Activated CD8-positive, alpha-beta T cell treated with anti-CD3 and anti-CD28 coated beads for 36 hours (primary cell): ENCODE results near the gene EVC2. TPM values are rescaled to one million over a fixed set of nuclear protein-coding genes. Genes with fewer than 3 reads are reported as not detected.

Experiments used
- ATAC-seq: fragments of 200-7000 bp; cut with Tn5 transposase; one replicate; pipeline ENCODE4 v1.10.0; 2021; ENCODE audit warnings: mild to moderate bottlenecking, moderate library complexity
- CTCF ChIA-PET: fragments of 350-600 bp; sonication (Branson Sonifier 250); formaldehyde crosslinking; loops from one replicate; lab custom pipeline; 2021; ENCODE audit warnings: antibody characterized with exemption; lab: Charles Lee
- POLR2A ChIA-PET: fragments of 350-600 bp; sonication (Branson Sonifier 250); formaldehyde crosslinking; loops from one replicate; lab custom pipeline; 2021; ENCODE audit warnings: antibody characterized with exemption; lab: Charles Lee
- DNase-seq: peaks from one replicate; pipeline ENCODE4 v3.0.0-alpha.2; 2020
- H3K27ac Mint-ChIP-seq: one replicate; pipeline ENCODE4 v1.8.0; 2021; ENCODE audit warnings: mild to moderate bottlenecking, mixed read lengths
- H3K27me3 Mint-ChIP-seq: one replicate; pipeline ENCODE4 v1.8.0; 2021; ENCODE audit warnings: mixed read lengths
- H3K36me3 Mint-ChIP-seq: one replicate; pipeline ENCODE4 v1.8.0; 2021; ENCODE audit warnings: low read depth, mixed read lengths
- H3K4me1 Mint-ChIP-seq: one replicate; pipeline ENCODE4 v1.8.0; 2021; ENCODE audit warnings: low read depth, mixed read lengths
- H3K4me3 Mint-ChIP-seq: one replicate; pipeline ENCODE4 v1.8.0; 2021; ENCODE audit warnings: mild to moderate bottlenecking, moderate library complexity, mixed read lengths
- H3K9me3 Mint-ChIP-seq: one replicate; pipeline ENCODE4 v1.8.0; 2021; ENCODE audit warnings: mixed read lengths
- CTCF ChIP-seq: fragments of 200-600 bp; IDR thresholded peaks from one replicate; pipeline ENCODE4 v1.8.0; 2022; ENCODE audit warnings: antibody characterized with exemption, mild to moderate bottlenecking
- intact Hi-C: fragments of 100-400 bp; cut with micrococcal nuclease; formaldehyde crosslinking; loops from one replicate; pipeline ENCODE4 v1.10.0; 2022
- total RNA-seq, 2 experiments: library from RNA; stranded (reverse); gene quantifications; one replicate each; pipeline ENCODE4 v1.2.3, GENCODE V29; 2021

Gene EVC2
- total RNA-seq, 2 experiments from 2014 or later: 0.83 to 1.3 TPM

DNA sequence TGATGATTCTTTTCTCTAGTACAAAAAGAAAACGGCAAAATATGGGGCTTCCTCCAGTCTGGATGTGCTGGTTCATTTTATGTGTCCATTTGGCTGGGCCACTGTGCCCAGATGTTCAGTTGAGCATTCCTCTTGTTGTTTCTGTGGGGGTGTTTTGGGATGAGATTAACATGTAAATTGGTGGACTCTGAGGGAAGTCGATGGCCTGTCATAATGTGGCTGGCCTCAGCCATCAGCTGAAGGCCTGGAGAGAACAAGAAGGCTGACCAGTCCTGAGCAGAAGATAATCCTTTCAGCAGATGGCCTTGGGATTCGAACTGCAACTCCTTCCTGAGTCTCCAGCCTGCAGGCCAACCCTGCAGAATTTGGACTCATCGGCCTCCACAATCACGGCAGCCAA is 136.7 kb downstream of the EVC2 start:
- ATAC-seq (no peak), DNase-seq (no peak)
- H3K27ac Mint-ChIP-seq: no peak overlapping the region
- TF ChIP-seq CTCF: no peak
- no peaks in the 10 kb centered on the region for H3K4me1 Mint-ChIP-seq
- H3K9me3 Mint-ChIP-seq: no peaks in the 10 kb centered on the region
- POLR2A ChIA-PET: no interaction called here
- CTCF ChIA-PET: no interaction called here
- no peaks in the 10 kb centered on the region for H3K36me3 Mint-ChIP-seq
- H3K27me3 Mint-ChIP-seq: no peaks in the 10 kb centered on the region
- intact Hi-C loops: no loop called here
- no peak overlapping the region for H3K4me3 Mint-ChIP-seq

- no peak overlapping the region for H3K27ac Mint-ChIP-seq
- intact Hi-C loops: no loop called here
- ChIA-PET POLR2A (no interaction called here), CTCF (no interaction called here)
- no peaks in the 10 kb centered on the region for H3K9me3 Mint-ChIP-seq
- no peak for TF ChIP-seq CTCF
- H3K4me1 Mint-ChIP-seq: no peaks in the 10 kb centered on the region
- ATAC-seq: no peak
- H3K36me3 Mint-ChIP-seq: no peaks in the 10 kb centered on the region
- H3K27me3 Mint-ChIP-seq: no peaks in the 10 kb centered on the region
- DNase-seq: no peak
- no peak overlapping the region for H3K4me3 Mint-ChIP-seq
These were observed 138.9 kb downstream of the EVC2 start for GRCh38 chr4:5569451-5569850.

- ATAC-seq (no peak), DNase-seq (no peak)
- Mint-ChIP-seq H3K9me3 (no peaks in the 10 kb centered on the region), H3K27me3 (no peaks in the 10 kb centered on the region), H3K4me1 (no peaks in the 10 kb centered on the region), H3K27ac (no peak overlapping the region), H3K36me3 (no peaks in the 10 kb centered on the region), H3K4me3 (no peak overlapping the region)
- intact Hi-C loops: no loop called here
- POLR2A ChIA-PET: no interaction called here
- TF ChIP-seq CTCF: no peak
- CTCF ChIA-PET: interaction anchor here (0.7 kb wide), 1 partner anchor 17 kb away, joined by 3 read pairs; no protein-coding TSS in a partner anchor
These were observed 139.4 kb downstream of the EVC2 start for GRCh38 chr4:5568931-5569330.

- TF ChIP-seq CTCF: no peak
- Mint-ChIP-seq H3K4me1 (no peaks in the 10 kb centered on the region), H3K9me3 (no peaks in the 10 kb centered on the region), H3K27ac (no peak overlapping the region), H3K4me3 (no peak overlapping the region), H3K36me3 (no peaks in the 10 kb centered on the region), H3K27me3 (no peaks in the 10 kb centered on the region)
- intact Hi-C loops: no loop called here
- ChIA-PET POLR2A (no interaction called here), CTCF (interaction anchor here (0.7 kb wide), 1 partner anchor 16 kb away, joined by 3 read pairs; no protein-coding TSS in a partner anchor)
- ATAC-seq (no peak), DNase-seq (no peak)
These were observed 140.0 kb downstream of the EVC2 start for GRCh38 chr4:5568336-5568735.

DNA sequence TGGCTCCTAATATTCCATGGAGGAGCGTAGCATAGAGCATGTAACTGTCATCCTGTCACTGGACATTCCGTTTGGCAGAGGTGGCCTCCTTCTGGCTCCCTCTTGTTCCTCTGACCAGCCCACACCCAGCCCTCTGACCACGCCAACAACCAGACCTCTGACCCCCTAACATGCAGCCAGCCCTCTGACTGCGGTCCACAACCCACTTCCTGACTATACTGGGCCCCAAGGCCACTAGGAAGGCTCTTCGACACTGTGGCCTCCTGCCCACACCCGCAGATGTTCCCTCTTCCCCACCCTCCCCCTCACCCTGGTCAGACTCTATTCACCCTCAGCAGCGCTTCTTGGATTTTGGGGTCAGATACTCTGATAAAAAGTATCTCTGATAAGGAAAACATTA is 141.4 kb downstream of the EVC2 start:
- intact Hi-C loops: no loop called here
- no peak overlapping the region for H3K27ac Mint-ChIP-seq
- ATAC-seq: no peak
- no peak overlapping the region for H3K4me3 Mint-ChIP-seq
- DNase-seq: no peak
- H3K27me3 Mint-ChIP-seq: no peaks in the 10 kb centered on the region
- H3K36me3 Mint-ChIP-seq: no peaks in the 10 kb centered on the region
- ChIA-PET POLR2A (no interaction called here), CTCF (no interaction called here)
- TF ChIP-seq CTCF: no peak
- H3K9me3 Mint-ChIP-seq: no peaks in the 10 kb centered on the region
- no peaks in the 10 kb centered on the region for H3K4me1 Mint-ChIP-seq
